Trophoblast cell (in vitro differentiated cells and primary cell): ENCODE results near the gene TSPAN9.

Experiments
- DNase-seq, 2 donors: peaks; one replicate each; pipeline ENCODE4 v3.0.0-alpha.2; 2016
- H2AFZ ChIP-seq: 2 replicates; pipeline ENCODE4 v1.6.1; 2013; ENCODE audit warnings: low read length, moderate library complexity, mild to moderate bottlenecking; ENCODE audit not compliant: insufficient read depth, poor library complexity
- H2AK5ac ChIP-seq: 2 replicates; pipeline ENCODE4 v1.6.1; 2013; ENCODE audit warnings: mild to moderate bottlenecking, low read length
- H2BK120ac ChIP-seq: 2 replicates; pipeline ENCODE4 v1.6.1; 2013; ENCODE audit warnings: low read length, mild to moderate bottlenecking, moderate library complexity; ENCODE audit not compliant: insufficient read depth, poor library complexity
- H2BK12ac ChIP-seq: 2 replicates; pipeline ENCODE4 v1.6.1; 2013; ENCODE audit warnings: mild to moderate bottlenecking, low read length, moderate library complexity
- H2BK5ac ChIP-seq: 2 replicates; pipeline ENCODE4 v1.6.1; 2013; ENCODE audit warnings: low read length, low read depth, moderate library complexity, mild to moderate bottlenecking; ENCODE audit not compliant: poor library complexity
- H3K14ac ChIP-seq: 2 replicates; pipeline ENCODE4 v1.6.1; 2013; ENCODE audit warnings: mild to moderate bottlenecking, low read length
- H3K18ac ChIP-seq: 2 replicates; pipeline ENCODE4 v1.6.1; 2013; ENCODE audit warnings: mild to moderate bottlenecking, low read length
- H3K23ac ChIP-seq: 2 replicates; pipeline ENCODE4 v1.6.1; 2013; ENCODE audit warnings: low read length
- H3K27ac ChIP-seq: 2 replicates; pipeline ENCODE4 v1.5.1; 2013; ENCODE audit warnings: low read depth, mild to moderate bottlenecking, inconsistent platforms, low read length, moderate library complexity
- H3K27me3 ChIP-seq: 2 replicates; pipeline ENCODE4 v1.6.1; 2013; ENCODE audit warnings: inconsistent platforms, mild to moderate bottlenecking, low read length, moderate library complexity; ENCODE audit not compliant: insufficient read depth
- H3K36me3 ChIP-seq, 2 experiments: 1 replicate in 1 of 2; 2 replicates in 1 of 2; pipeline ENCODE4 v1.6.1; 2013; ENCODE audit warnings: low read length in 2 of 2, mild to moderate bottlenecking in 2 of 2, moderate library complexity in 1 of 2; ENCODE audit not compliant: insufficient read depth in 2 of 2, control insufficient read depth in 1 of 2
- H3K4ac ChIP-seq: 2 replicates; pipeline ENCODE4 v1.6.1; 2013; ENCODE audit warnings: low read depth, mild to moderate bottlenecking, low read length, moderate library complexity
- H3K4me1 ChIP-seq, 2 experiments: 1 replicate in 1 of 2; 2 replicates in 1 of 2; pipeline ENCODE4 v1.6.1; 2013; ENCODE audit warnings: low read length in 2 of 2, mild to moderate bottlenecking in 2 of 2, moderate library complexity in 1 of 2; ENCODE audit not compliant: insufficient read depth in 2 of 2, control insufficient read depth in 1 of 2
- H3K4me2 ChIP-seq: 2 replicates; pipeline ENCODE4 v1.6.1; 2013; ENCODE audit warnings: inconsistent platforms, mild to moderate bottlenecking, low read length, moderate library complexity
- H3K4me3 ChIP-seq: 2 replicates; pipeline ENCODE4 v1.5.1; 2013; ENCODE audit warnings: mild to moderate bottlenecking, low read depth, low read length, inconsistent platforms
- H3K79me1 ChIP-seq: one replicate; pipeline ENCODE4 v1.6.1; 2013; ENCODE audit warnings: low read length
- H3K79me2 ChIP-seq: 2 replicates; pipeline ENCODE4 v1.6.1; 2013; ENCODE audit warnings: low read length, mild to moderate bottlenecking; ENCODE audit not compliant: control insufficient read depth, insufficient read depth, poor library complexity
- H3K9ac ChIP-seq: 2 replicates; pipeline ENCODE4 v1.6.1; 2013; ENCODE audit warnings: mild to moderate bottlenecking, low read length
- H3K9me3 ChIP-seq: 2 replicates; pipeline ENCODE4 v1.6.1; 2013; ENCODE audit warnings: low read depth, mild to moderate bottlenecking, control low read depth, inconsistent platforms, low read length; ENCODE audit not compliant: insufficient read depth
- H4K12ac ChIP-seq: 2 replicates; pipeline ENCODE4 v1.6.1; 2013; ENCODE audit warnings: low read depth, mild to moderate bottlenecking, low read length, moderate library complexity
- H4K8ac ChIP-seq: 2 replicates; pipeline ENCODE4 v1.6.1; 2013; ENCODE audit warnings: low read depth, mild to moderate bottlenecking, low read length, moderate library complexity
- H4K91ac ChIP-seq: one replicate; pipeline ENCODE4 v1.6.1; 2013; ENCODE audit warnings: low read depth, mild to moderate bottlenecking, low read length, moderate library complexity
- WGBS: extraction: QIAGEN DNeasy Blood & Tissue Kit; methylation state at CpG from one replicate; pipeline ENCODE4 v1.1.7; 2013; ENCODE audit warnings: missing lambda C conversion rate; ENCODE audit not compliant: insufficient read length, insufficient coverage; ENCODE audit errors: extremely low coverage; 5-methylcytosine and 5-hydroxymethylcytosine counted together

Gene TSPAN9

GRCh38 chr12:3216726-3217682, 139.8 kb downstream of the TSPAN9 start:
- Histone ChIP-seq H3K14ac (no peak overlapping the region), H3K27ac (no peak overlapping the region), H2AFZ (no peak overlapping the region), H2BK5ac (no peak overlapping the region), H3K9ac (no peak overlapping the region), H3K4ac (no peak overlapping the region), H3K23ac (no peak overlapping the region), H3K79me1 (no peaks in the 10 kb centered on the region), H3K4me1 (peaks cover 4 to 10% of the 10 kb centered on the region in 2 experiments), H4K12ac (no peak overlapping the region), H3K9me3 (peaks cover 3% of the 10 kb centered on the region), H3K18ac (no peak overlapping the region), H4K91ac (no peak overlapping the region), H3K36me3 (peaks cover 0 to 7% of the 10 kb centered on the region in 2 experiments), H4K8ac (no peak overlapping the region), H3K27me3 (no peaks in the 10 kb centered on the region), H2AK5ac (peak overlapping the region; percentile 46), H3K79me2 (no peaks in the 10 kb centered on the region), H3K4me2 (no peak overlapping the region), H3K4me3 (no peak overlapping the region), H2BK120ac (no peak overlapping the region), H2BK12ac (no peak overlapping the region)
- WGBS = no CpG with 5 or more reads among the region's 12 CpGs
- DNase-seq = no peak

- Histone ChIP-seq H3K4me3 (no peak overlapping the region), H3K9me3 (peaks cover under 1% of the 10 kb centered on the region), H3K79me2 (no peaks in the 10 kb centered on the region), H3K79me1 (no peaks in the 10 kb centered on the region), H3K4me2 (no peak overlapping the region), H3K18ac (no peak overlapping the region), H4K12ac (no peak overlapping the region), H3K27me3 (no peaks in the 10 kb centered on the region), H2AK5ac (no peak overlapping the region), H2BK12ac (no peak overlapping the region), H2AFZ (no peak overlapping the region), H2BK5ac (no peak overlapping the region), H3K23ac (no peak overlapping the region), H3K14ac (no peak overlapping the region), H3K4me1 (peaks cover 4 to 10% of the 10 kb centered on the region in 2 experiments), H4K8ac (no peak overlapping the region), H3K36me3 (peaks cover 0 to 7% of the 10 kb centered on the region in 2 experiments), H4K91ac (no peak overlapping the region), H3K27ac (no peak overlapping the region), H3K9ac (no peak overlapping the region), H3K4ac (no peak overlapping the region), H2BK120ac (no peak overlapping the region)
- DNase-seq = no peak
- WGBS = no CpG with 5 or more reads among the region's 4 CpGs
Measured at GRCh38 chr12:3217683-3218079, 140.5 kb downstream of the TSPAN9 start.

- no peak overlapping the region for H3K4me2 ChIP-seq
- H2AFZ ChIP-seq = no peak overlapping the region
- no peak overlapping the region for H3K9ac ChIP-seq
- no peaks in the 10 kb centered on the region for H3K79me1 ChIP-seq
- no peak overlapping the region for H3K4me3 ChIP-seq
- H2AK5ac ChIP-seq = no peak overlapping the region
- H3K18ac ChIP-seq = no peak overlapping the region
- no peak overlapping the region for H3K14ac ChIP-seq
- no peak overlapping the region for H3K4ac ChIP-seq
- H3K27me3 ChIP-seq = no peaks in the 10 kb centered on the region
- H3K27ac ChIP-seq = no peak overlapping the region
- H4K8ac ChIP-seq = no peak overlapping the region
- H3K4me1 ChIP-seq = peaks cover 4 to 10% of the 10 kb centered on the region in 2 experiments
- no peak overlapping the region for H2BK120ac ChIP-seq
- no peak overlapping the region for H2BK5ac ChIP-seq
- H3K23ac ChIP-seq = no peak overlapping the region
- H4K12ac ChIP-seq = no peak overlapping the region
- peaks cover 0 to 7% of the 10 kb centered on the region in 2 experiments for H3K36me3 ChIP-seq
- H3K9me3 ChIP-seq = no peaks in the 10 kb centered on the region
- H2BK12ac ChIP-seq = no peak overlapping the region
- no peak for DNase-seq
- no peaks in the 10 kb centered on the region for H3K79me2 ChIP-seq
- H4K91ac ChIP-seq = no peak overlapping the region
- WGBS = no CpG with 5 or more reads among the region's 19 CpGs
Measured at GRCh38 chr12:3218228-3219171, 141.3 kb downstream of the TSPAN9 start.

- Histone ChIP-seq H3K79me1 (no peaks in the 10 kb centered on the region), H2AK5ac (no peak overlapping the region), H3K4me2 (no peak overlapping the region), H3K4me3 (no peak overlapping the region), H3K4ac (no peak overlapping the region), H3K18ac (no peak overlapping the region), H3K27ac (no peak overlapping the region), H4K8ac (no peak overlapping the region), H3K4me1 (peaks cover 3 to 10% of the 10 kb centered on the region in 2 experiments), H3K9ac (no peak overlapping the region), H3K36me3 (peaks cover 0 to 6% of the 10 kb centered on the region in 2 experiments), H3K9me3 (no peaks in the 10 kb centered on the region), H3K23ac (no peak overlapping the region), H4K12ac (no peak overlapping the region), H2BK12ac (no peak overlapping the region), H2AFZ (no peak overlapping the region), H3K79me2 (no peaks in the 10 kb centered on the region), H4K91ac (no peak overlapping the region), H2BK5ac (no peak overlapping the region), H3K14ac (no peak overlapping the region), H3K27me3 (no peaks in the 10 kb centered on the region), H2BK120ac (no peak overlapping the region)
- no peak for DNase-seq
- WGBS = no CpG with 5 or more reads among the region's 8 CpGs
Measured at GRCh38 chr12:3219233-3219632, 142.1 kb downstream of the TSPAN9 start.
